ENCODE results near the gene CCNJL. TPM values are rescaled to one million over a fixed set of nuclear protein-coding genes. Genes with fewer than 3 reads are reported as not detected.

Gene CCNJL
- total and polyA plus RNA-seq, 7 donors, result 0.04 to 1.3 (median 0.29) TPM; not detected in 1

DNA sequence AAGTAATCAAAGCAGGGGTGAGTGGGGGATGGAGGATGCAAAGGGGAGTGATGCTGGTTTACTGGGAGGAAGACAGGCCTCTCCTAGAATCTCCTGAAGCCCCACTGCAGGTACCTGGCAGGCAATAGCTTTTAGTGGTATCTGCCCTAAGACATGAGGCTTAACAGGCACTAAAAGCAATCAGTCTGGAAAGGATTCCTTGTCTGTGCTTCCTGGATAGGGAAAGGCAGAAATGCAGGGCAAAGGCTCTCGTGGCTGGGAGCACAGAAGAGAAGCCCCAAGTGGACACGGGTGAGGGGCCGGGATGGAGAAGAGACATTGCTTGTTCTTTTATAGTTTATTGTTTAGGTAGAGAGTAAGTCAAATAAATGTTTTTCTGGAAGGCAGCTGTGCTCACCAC is 40.1 kb downstream of the CCNJL start:
- H3K27me3 ChIP-seq (ENCODE audit: insufficient read depth in 3 of 3, low read length in 2 of 3), result no peaks in the 10 kb centered on the region
- TF ChIP-seq, protein P1, sequence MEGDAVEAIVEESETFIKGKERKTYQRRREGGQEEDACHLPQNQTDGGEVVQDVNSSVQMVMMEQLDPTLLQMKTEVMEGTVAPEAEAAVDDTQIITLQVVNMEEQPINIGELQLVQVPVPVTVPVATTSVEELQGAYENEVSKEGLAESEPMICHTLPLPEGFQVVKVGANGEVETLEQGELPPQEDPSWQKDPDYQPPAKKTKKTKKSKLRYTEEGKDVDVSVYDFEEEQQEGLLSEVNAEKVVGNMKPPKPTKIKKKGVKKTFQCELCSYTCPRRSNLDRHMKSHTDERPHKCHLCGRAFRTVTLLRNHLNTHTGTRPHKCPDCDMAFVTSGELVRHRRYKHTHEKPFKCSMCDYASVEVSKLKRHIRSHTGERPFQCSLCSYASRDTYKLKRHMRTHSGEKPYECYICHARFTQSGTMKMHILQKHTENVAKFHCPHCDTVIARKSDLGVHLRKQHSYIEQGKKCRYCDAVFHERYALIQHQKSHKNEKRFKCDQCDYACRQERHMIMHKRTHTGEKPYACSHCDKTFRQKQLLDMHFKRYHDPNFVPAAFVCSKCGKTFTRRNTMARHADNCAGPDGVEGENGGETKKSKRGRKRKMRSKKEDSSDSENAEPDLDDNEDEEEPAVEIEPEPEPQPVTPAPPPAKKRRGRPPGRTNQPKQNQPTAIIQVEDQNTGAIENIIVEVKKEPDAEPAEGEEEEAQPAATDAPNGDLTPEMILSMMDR (IDR thresholded peaks at IDR 0.05), result no peak
- no peak overlapping the region for H3K4me3 ChIP-seq
- DNase-seq (no peak), ATAC-seq (no peak)
- H3K27ac ChIP-seq, result no peak overlapping the region
- WGBS, 3 donors, result 69 to 75% (median 75%) methylated on average over 3 of the region's 3 CpGs
- intact Hi-C loops (cut with DNase I), result no loop called here
- no peaks in the 10 kb centered on the region for H3K9me3 ChIP-seq
- no peaks in the 10 kb centered on the region for H3K36me3 ChIP-seq (ENCODE audit: insufficient read depth in 1 of 2, low read depth in 1 of 2)
- no peaks in the 10 kb centered on the region for H3K4me1 ChIP-seq

DNA sequence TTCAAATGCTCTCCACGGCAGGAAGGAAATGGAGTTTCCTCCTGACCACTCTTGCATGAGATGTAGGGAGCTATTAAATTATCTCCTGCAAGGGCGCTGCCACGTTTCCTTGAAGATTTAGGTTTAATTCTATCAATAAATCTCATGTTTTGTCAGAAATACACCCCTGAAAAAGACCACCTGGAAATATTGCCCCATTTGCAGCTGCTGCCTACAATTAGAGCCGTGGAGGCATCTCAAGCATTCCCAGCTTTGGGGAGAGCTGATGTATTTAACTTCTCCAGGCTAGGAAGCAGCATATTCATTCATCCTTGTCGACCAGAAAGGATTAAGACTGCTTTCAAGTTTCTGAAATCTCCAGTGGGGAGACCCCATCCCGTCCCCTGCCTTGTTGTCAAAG is 40.5 kb downstream of the CCNJL start:
- Histone ChIP-seq H3K27me3 (ENCODE audit: insufficient read depth in 3 of 3, low read length in 2 of 3) (no peaks in the 10 kb centered on the region), H3K27ac (no peak overlapping the region), H3K4me3 (no peak overlapping the region), H3K4me1 (no peaks in the 10 kb centered on the region), H3K36me3 (ENCODE audit: insufficient read depth in 1 of 2, low read depth in 1 of 2) (no peaks in the 10 kb centered on the region), H3K9me3 (no peaks in the 10 kb centered on the region)
- intact Hi-C loops (cut with DNase I), result no loop called here
- ATAC-seq, result no peak
- TF ChIP-seq, protein P1 (IDR thresholded peaks at IDR 0.05), result no peak
- whole genome bisulfite sequencing, 3 donors, result 52 to 59% (median 55%) methylated on average over 6 of the region's 6 CpGs
- DNase-seq, result no peak

DNA sequence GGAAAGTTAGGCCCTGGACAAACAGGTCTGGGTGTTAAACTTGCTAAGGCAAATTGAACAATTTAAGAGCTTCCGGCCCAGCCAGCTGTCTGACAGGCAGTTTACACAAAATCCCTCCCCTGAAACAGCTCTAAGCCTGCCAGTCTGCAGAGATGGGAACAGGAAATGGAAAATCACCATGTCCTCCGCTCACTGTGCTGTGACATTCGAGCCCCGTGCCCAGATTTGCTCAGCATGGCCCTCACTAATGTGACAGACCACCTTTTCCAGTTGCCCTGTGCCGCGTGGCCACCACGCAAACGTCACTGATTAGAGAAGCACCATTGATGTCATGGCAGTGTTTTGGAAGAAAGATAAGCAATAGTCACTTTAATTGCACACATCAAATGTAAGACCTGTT is 41.0 kb downstream of the CCNJL start:
- H3K27ac ChIP-seq, result no peak overlapping the region
- ATAC-seq (no peak), DNase-seq (no peak)
- H3K4me1 ChIP-seq, result no peaks in the 10 kb centered on the region
- WGBS, 3 donors, result 27 to 42% (median 28%) methylated on average over 8 of the region's 8 CpGs
- H3K9me3 ChIP-seq, result no peaks in the 10 kb centered on the region
- H3K4me3 ChIP-seq, result no peak overlapping the region
- H3K36me3 ChIP-seq (ENCODE audit: insufficient read depth in 1 of 2, low read depth in 1 of 2), result no peaks in the 10 kb centered on the region
- TF ChIP-seq, protein P1 (IDR thresholded peaks at IDR 0.05), result no peak
- H3K27me3 ChIP-seq (ENCODE audit: insufficient read depth in 3 of 3, low read length in 2 of 3), result no peaks in the 10 kb centered on the region
- intact Hi-C loops (cut with DNase I), result no loop called here

DNA sequence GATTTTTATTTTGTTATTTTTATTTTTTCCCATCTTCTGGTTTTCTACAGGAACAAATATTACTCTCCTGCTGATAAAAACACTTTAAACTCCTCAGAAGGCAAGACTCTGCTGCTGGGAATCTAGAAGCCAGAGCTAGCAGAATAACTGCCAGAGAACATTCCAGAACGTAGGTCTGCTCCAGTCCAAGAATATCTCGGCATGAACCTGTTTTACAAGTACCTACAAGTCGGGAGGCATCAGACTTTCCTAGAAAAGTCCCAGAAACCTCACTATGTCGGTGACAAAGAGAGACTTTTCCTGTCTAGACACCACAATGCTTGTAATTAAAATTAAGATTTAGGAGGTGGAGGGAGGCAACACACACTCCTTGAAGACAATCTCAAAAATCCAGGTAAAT is 41.7 kb downstream of the CCNJL start:
- ATAC-seq (no peak), DNase-seq (no peak)
- Histone ChIP-seq H3K9me3 (no peaks in the 10 kb centered on the region), H3K4me1 (no peaks in the 10 kb centered on the region), H3K4me3 (no peak overlapping the region), H3K27ac (no peak overlapping the region), H3K27me3 (ENCODE audit: insufficient read depth in 3 of 3, low read length in 2 of 3) (no peaks in the 10 kb centered on the region), H3K36me3 (ENCODE audit: insufficient read depth in 1 of 2, low read depth in 1 of 2) (no peaks in the 10 kb centered on the region)
- 24 to 43% (median 29%) methylated on average over 4 of the region's 4 CpGs for WGBS, 3 donors
- TF ChIP-seq, protein P1 (IDR thresholded peaks at IDR 0.05), result no peak
- intact Hi-C loops (cut with DNase I), result no loop called here

DNA sequence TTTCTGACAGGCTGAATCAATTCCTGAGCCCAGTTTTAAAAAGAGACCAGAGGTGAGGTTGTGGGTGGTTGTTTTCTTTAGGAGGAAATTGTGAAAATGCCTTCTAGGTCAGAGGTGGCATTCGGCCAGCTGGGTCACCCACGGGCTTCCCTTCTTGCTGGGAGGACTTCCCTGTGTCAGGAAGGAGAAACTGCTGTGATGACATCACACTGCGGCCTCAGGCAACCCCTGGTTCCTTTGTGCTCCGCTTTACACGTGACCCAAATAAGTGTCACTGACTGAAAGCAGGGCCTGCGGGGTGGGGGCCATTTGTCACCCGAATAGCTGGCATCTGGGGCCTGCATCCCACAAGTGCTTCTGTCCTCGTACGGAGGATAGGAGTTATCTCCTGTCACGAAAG is 43.3 kb downstream of the CCNJL start:
- intact Hi-C loops (cut with DNase I), result no loop called here
- Histone ChIP-seq H3K9me3 (no peaks in the 10 kb centered on the region), H3K4me3 (no peak overlapping the region), H3K4me1 (no peaks in the 10 kb centered on the region), H3K27ac (no peak overlapping the region), H3K27me3 (ENCODE audit: insufficient read depth in 3 of 3, low read length in 2 of 3) (no peaks in the 10 kb centered on the region), H3K36me3 (ENCODE audit: insufficient read depth in 1 of 2, low read depth in 1 of 2) (no peaks in the 10 kb centered on the region)
- TF ChIP-seq, protein P1 (IDR thresholded peaks at IDR 0.05), result no peak
- DNase-seq, result peak; percentile 79 to 88
- WGBS, 3 donors, result 29 to 48% (median 37%) methylated on average over 10 of the region's 10 CpGs
- peak; percentile 37 to 73 (median 64) for ATAC-seq

Measured in psoas muscle (tissue), 8 donors.